ENCODE results near the gene LIMS1.
"Not testable (repeated sequence)": the region's sequence is repeated elsewhere in the genome, so short reads cannot be mapped to it uniquely, and the experiment has no call there.

The LIMS1 gene

GRCh38 chr2:108554528-108554927 is 20.3 kb downstream of the LIMS1 start:
- DNase-seq (ENCODE audit: low read depth), result no peak
- TF ChIP-seq CTCF (IDR thresholded peaks at IDR 0.05; ENCODE audit: insufficient read depth, low read depth, low read length, missing control alignments), result no peak
- no peak overlapping the region for H3K4me3 ChIP-seq (ENCODE audit: low read length)

GRCh38 chr2:108555572-108555971 is 21.3 kb downstream of the LIMS1 start:
- no peak for TF ChIP-seq CTCF (IDR thresholded peaks at IDR 0.05; ENCODE audit: insufficient read depth, low read depth, low read length, missing control alignments)
- DNase-seq (ENCODE audit: low read depth), result no peak
- no peak overlapping the region for H3K4me3 ChIP-seq (ENCODE audit: low read length)

- H3K4me3 ChIP-seq (ENCODE audit: low read length), result not testable (repeated sequence)
- peak; percentile 63 for DNase-seq (ENCODE audit: low read depth)
Measured at GRCh38 chr2:108556581-108556980, 22.3 kb downstream of the LIMS1 start.

GRCh38 chr2:108560241-108560811 is 26.1 kb downstream of the LIMS1 start:
- no peak for DNase-seq (ENCODE audit: low read depth)
- no peak for TF ChIP-seq CTCF (IDR thresholded peaks at IDR 0.05; ENCODE audit: insufficient read depth, low read depth, low read length, missing control alignments)
- H3K4me3 ChIP-seq (ENCODE audit: low read length), result no peak overlapping the region

GRCh38 chr2:108560895-108561530 is 26.7 kb downstream of the LIMS1 start:
- no peak overlapping the region for H3K4me3 ChIP-seq (ENCODE audit: low read length)
- no peak for TF ChIP-seq CTCF (IDR thresholded peaks at IDR 0.05; ENCODE audit: insufficient read depth, low read depth, low read length, missing control alignments)
- DNase-seq (ENCODE audit: low read depth), result no peak

GRCh38 chr2:108562274-108562673 is 28.0 kb downstream of the LIMS1 start:
- H3K4me3 ChIP-seq (ENCODE audit: low read length), result no peak overlapping the region
- TF ChIP-seq CTCF (IDR thresholded peaks at IDR 0.05; ENCODE audit: insufficient read depth, low read depth, low read length, missing control alignments), result no peak
- no peak for DNase-seq (ENCODE audit: low read depth)

- no peak for DNase-seq (ENCODE audit: low read depth)
- H3K4me3 ChIP-seq (ENCODE audit: low read length), result no peak overlapping the region
- no peak for TF ChIP-seq CTCF (IDR thresholded peaks at IDR 0.05; ENCODE audit: insufficient read depth, low read depth, low read length, missing control alignments)
Measured at GRCh38 chr2:108564510-108564909, 30.2 kb downstream of the LIMS1 start.
